Right renal cortex interstitium (tissue), 3 donors: Measurements from ENCODE around the gene POLR3E. TPM values are rescaled to one million over a fixed set of nuclear protein-coding genes. Genes with fewer than 3 reads are reported as not detected.

Experiments used
- DNase-seq, 3 donors: peaks; one replicate each; pipeline ENCODE4 v3.0.0-alpha.2; 2013; ENCODE audit warnings: low read depth in 3 of 3, low spot score in 2 of 3
- polyA plus RNA-seq, 3 donors: library from polyadenylated mRNA; unstranded; fragments of 120-200 nt; gene quantifications; one replicate each; pipeline ENCODE4 v1.2.1, GENCODE V29; 2013; ENCODE audit not compliant: insufficient read length in 3 of 3

The POLR3E gene
- polyA plus RNA-seq, 3 donors: 46.0 to 50.5 (median 49.9) TPM

DNA sequence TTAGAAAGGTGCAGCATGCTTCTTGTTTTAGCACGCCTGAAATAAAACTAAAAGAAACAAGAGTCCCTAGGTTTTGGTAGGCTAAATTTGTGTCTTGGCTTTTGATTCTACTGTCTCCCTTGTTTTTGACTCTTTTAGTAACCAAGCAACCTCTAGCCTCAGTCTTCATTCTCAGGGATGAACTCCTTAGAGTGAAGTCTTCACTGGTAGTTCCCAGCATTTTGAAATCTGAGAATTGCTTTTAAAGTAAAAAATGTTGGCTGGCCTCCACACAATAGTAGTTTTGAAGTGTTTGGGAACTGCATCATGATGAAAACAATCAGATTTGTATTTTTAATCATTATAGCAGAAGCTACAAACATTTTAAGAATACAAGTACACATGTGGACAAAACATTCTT lies 83.3 kb downstream of the POLR3E start:
- DNase-seq: no peak

- no peak for DNase-seq
Observed at GRCh38 chr16:22381392-22381791, 84.2 kb downstream of the POLR3E start.

DNA sequence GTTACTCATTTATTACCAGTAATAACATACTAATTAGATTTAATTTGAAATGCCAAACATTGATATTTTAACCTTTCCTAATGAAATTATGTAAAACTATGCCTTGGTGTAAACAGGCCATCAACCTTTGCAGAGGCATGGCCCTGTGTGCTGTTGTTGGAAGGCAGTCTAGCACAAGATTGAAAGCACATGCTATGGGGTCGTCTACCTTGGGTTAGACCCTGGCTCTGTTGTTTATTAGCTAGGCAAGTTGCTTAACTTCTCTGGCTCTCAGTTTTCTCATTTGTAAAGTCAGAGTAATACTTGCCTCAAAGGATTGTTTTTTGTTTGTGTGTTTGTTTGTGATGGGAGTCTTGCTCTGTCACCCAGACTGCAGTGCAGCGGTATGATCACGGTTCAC lies 86.6 kb downstream of the POLR3E start:
- no peak for DNase-seq

Other genes starting within 250 kb of the POLR3E start
- 1 to 10 TPM; 1.6 TPM for gene VWA3A, start 204.9 kb upstream of the POLR3E start, polyA plus RNA-seq
- gene SDR42E2, start 134.9 kb upstream of the POLR3E start, polyA plus RNA-seq: under 1 TPM; 0.11 to 0.16 (median 0.15) TPM
- 10 to 100 TPM; 10.0 to 12.0 (median 10.5) TPM for gene EEF2K, start 91.1 kb upstream of the POLR3E start, polyA plus RNA-seq
- gene CDR2, start 77.2 kb downstream of the POLR3E start, polyA plus RNA-seq: 10 to 100 TPM; 33.3 to 35.0 (median 34.3) TPM
- 10 to 100 TPM; 50.2 to 71.4 (median 50.6) TPM for gene NPIPB5, start 213.5 kb downstream of the POLR3E start, polyA plus RNA-seq